Vagina (tissue), 2 donors: ENCODE results near the gene ZDHHC20. TPM values are rescaled to one million over a fixed set of nuclear protein-coding genes. Genes with fewer than 3 reads are reported as not detected.
"Not testable (repeated sequence)": the region's sequence is repeated elsewhere in the genome, so short reads cannot be mapped to it uniquely, and the experiment has no call there.

Experiments used
- DNase-seq, 2 donors: peaks; one replicate each; pipeline ENCODE4 v3.0.0-alpha.2; 2017; ENCODE audit errors: extremely low spot score in 2 of 2
- H3K27ac ChIP-seq: fragments of 200-600 bp; sonication (generic); one replicate; pipeline ENCODE4 v1.5.1; 2019
- H3K27me3 ChIP-seq: fragments of 200-600 bp; sonication (generic); one replicate; pipeline ENCODE4 v1.5.1; 2019
- H3K36me3 ChIP-seq, 2 donors: fragments of 200-600 bp; sonication (generic); one replicate each; pipeline ENCODE4 v1.5.1; 2017 to 2019
- H3K4me1 ChIP-seq: fragments of 200-600 bp; sonication (generic); one replicate; pipeline ENCODE4 v1.5.1; 2019
- H3K4me3 ChIP-seq, 2 donors: fragments of 200-600 bp; sonication (generic); 1 replicate in 1 of 2; 2 replicates in 1 of 2; pipeline ENCODE4 v1.5.1; 2016 to 2019
- H3K9me3 ChIP-seq: fragments of 200-600 bp; sonication (generic); one replicate; pipeline ENCODE4 v1.5.1; 2019
- POLR2A ChIP-seq, 2 donors: fragments of 450-650 bp; IDR thresholded peaks; one replicate each; pipeline ENCODE4 v1.6.1; 2017; ENCODE audit warnings: antibody characterized with exemption in 2 of 2, mild to moderate bottlenecking in 2 of 2, moderate library complexity in 2 of 2
- POLR2AphosphoS5 ChIP-seq, 2 donors: sonication (generic); formaldehyde crosslinking; IDR thresholded peaks; one replicate each; pipeline ENCODE4 v1.9.0; 2017; ENCODE audit warnings: antibody characterized with exemption in 2 of 2, mild to moderate bottlenecking in 2 of 2, low read depth in 1 of 2; ENCODE audit not compliant: insufficient read depth in 1 of 2
- intact Hi-C: fragments of 100-400 bp; cut with DNase I; formaldehyde crosslinking; loops from one replicate; pipeline ENCODE4 v1.15.1; 2023
- total RNA-seq: library from RNA; depleted of rRNA; stranded (reverse); fragments of >200 nt; gene quantifications from one replicate; pipeline ENCODE4 v1.2.3, GENCODE V29; 2016
- TF ChIP-seq, protein P1 (sequence below), 3 experiments: fragments of 450-650 bp in 2 of 3; fragments of 200-600 bp in 1 of 3; sonication (generic) in 1 of 3; IDR thresholded peaks; one replicate each; pipeline ENCODE4 v1.5.1; 2017 to 2019; ENCODE audit warnings: antibody characterized with exemption in 3 of 3, mild to moderate bottlenecking in 2 of 3, moderate library complexity in 2 of 3

ZDHHC20 gene
- total RNA-seq, 1 donor from 2014 or later, result 54.8 TPM

DNA sequence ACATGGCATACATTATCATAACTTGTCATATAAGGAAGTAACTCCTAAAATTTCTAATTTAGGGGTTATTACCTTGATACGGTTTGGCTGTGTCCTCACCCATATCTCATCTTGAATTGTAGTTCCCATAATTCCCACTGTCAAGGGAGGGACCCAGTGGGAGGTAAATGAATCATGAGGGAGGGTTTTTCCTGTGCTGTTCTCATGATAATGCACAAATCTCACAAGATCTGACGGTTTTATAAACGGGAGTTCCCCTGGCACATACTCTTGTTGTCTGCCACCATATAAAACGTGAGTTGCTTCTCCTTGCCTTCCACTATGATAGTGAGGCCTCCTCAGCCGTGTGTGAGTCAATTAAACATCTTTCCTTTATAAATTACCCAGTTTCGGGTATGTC lies 76.0 kb downstream of the ZDHHC20 start:
- intact Hi-C loops, result no loop called here
- no peak overlapping the region for H3K4me3 ChIP-seq
- peaks cover 0 to 55% of the 10 kb centered on the region in 2 donors for H3K36me3 ChIP-seq
- no peaks in the 10 kb centered on the region for H3K27me3 ChIP-seq
- no peak overlapping the region for H3K27ac ChIP-seq
- DNase-seq, result no peak
- H3K9me3 ChIP-seq, result no peaks in the 10 kb centered on the region
- TF ChIP-seq POLR2A (IDR thresholded peaks at IDR 0.05) (no peak), POLR2AphosphoS5 (IDR thresholded peaks at IDR 0.05; ENCODE audit: insufficient read depth in 1 of 2, low read depth in 1 of 2) (no peak)
- no peaks in the 10 kb centered on the region for H3K4me1 ChIP-seq

DNA sequence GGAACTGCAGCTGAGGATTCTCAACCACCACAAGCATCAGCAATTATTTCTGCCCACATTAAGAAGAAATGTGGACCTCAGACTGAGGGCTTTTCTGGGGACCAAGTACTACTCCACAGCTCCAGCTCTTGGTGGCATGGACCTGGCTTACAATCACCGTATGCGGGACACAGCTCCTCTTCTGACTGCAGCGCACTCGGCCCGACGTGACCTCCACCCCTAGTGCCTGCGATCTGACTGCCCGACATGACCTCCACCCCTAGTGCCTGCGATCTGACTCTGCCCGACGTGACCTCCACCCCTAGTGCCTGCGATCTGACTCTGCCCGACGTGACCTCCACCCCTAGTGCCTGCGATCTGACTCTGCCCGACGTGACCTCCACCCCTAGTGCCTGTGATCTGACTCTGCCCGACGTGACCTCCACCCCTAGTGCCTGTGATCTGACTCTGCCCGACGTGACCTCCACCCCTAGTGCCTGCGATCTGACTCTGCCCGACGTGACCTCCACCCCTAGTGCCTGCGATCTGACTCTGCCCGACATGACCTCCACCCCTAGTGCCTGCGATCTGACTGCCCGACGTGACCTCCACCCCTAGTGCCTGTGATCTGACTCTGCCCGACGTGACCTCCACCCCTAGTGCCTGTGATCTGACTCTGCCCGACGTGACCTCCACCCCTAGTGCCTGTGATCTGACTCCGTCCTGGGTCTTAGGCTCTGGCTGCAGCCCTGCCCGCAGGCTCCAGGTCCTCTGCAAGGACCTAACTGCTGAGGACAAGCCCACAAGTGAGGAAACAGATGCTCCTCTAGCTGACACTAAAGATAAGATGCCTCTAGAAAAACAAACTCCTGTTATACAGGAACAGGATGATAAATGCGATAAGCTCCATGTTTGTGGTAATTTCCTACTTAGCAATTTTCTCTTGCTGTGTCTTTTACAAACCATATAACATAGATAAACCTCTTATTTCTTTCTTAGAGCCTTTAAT lies 81.8 kb downstream of the ZDHHC20 start:
- H3K4me1 ChIP-seq, H3K27me3 ChIP-seq, DNase-seq, intact Hi-C loops, H3K9me3 ChIP-seq, H3K4me3 ChIP-seq, H3K27ac ChIP-seq: not testable (repeated sequence)
- H3K36me3 ChIP-seq, result peaks cover 0 to 37% of the 10 kb centered on the region in 2 donors

DNA sequence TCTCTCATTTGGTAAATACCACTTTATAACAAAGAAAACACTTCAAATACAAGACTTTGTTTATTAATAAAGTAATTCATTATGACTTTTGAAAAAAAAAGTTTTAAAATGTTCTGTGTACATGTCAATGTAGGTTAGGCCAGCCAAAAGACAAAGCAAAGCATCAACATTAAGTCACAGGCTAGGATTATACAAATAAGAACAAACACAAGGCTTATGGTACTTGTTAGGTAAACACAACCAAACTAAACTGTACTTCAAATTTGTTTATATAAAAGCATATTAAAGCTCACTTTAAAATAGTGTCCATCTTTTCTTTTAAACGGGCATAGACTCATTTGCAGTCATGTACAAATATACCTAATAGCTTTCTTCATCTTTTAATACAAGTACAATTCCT lies 86.6 kb downstream of the ZDHHC20 start:
- H3K27me3 ChIP-seq, result no peaks in the 10 kb centered on the region
- TF ChIP-seq POLR2A (IDR thresholded peaks at IDR 0.05), result no peak
- TF ChIP-seq, protein P1, sequence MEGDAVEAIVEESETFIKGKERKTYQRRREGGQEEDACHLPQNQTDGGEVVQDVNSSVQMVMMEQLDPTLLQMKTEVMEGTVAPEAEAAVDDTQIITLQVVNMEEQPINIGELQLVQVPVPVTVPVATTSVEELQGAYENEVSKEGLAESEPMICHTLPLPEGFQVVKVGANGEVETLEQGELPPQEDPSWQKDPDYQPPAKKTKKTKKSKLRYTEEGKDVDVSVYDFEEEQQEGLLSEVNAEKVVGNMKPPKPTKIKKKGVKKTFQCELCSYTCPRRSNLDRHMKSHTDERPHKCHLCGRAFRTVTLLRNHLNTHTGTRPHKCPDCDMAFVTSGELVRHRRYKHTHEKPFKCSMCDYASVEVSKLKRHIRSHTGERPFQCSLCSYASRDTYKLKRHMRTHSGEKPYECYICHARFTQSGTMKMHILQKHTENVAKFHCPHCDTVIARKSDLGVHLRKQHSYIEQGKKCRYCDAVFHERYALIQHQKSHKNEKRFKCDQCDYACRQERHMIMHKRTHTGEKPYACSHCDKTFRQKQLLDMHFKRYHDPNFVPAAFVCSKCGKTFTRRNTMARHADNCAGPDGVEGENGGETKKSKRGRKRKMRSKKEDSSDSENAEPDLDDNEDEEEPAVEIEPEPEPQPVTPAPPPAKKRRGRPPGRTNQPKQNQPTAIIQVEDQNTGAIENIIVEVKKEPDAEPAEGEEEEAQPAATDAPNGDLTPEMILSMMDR (IDR thresholded peaks at IDR 0.05), result no peak
- TF ChIP-seq POLR2AphosphoS5 (IDR thresholded peaks at IDR 0.05; ENCODE audit: insufficient read depth in 1 of 2, low read depth in 1 of 2), result no peak
- H3K9me3 ChIP-seq, result no peaks in the 10 kb centered on the region
- intact Hi-C loops, result no loop called here
- no peak overlapping the region for H3K27ac ChIP-seq
- H3K36me3 ChIP-seq, result peaks cover 0 to 10% of the 10 kb centered on the region in 2 donors
- no peaks in the 10 kb centered on the region for H3K4me1 ChIP-seq
- no peak overlapping the region for H3K4me3 ChIP-seq
- DNase-seq, result no peak

DNA sequence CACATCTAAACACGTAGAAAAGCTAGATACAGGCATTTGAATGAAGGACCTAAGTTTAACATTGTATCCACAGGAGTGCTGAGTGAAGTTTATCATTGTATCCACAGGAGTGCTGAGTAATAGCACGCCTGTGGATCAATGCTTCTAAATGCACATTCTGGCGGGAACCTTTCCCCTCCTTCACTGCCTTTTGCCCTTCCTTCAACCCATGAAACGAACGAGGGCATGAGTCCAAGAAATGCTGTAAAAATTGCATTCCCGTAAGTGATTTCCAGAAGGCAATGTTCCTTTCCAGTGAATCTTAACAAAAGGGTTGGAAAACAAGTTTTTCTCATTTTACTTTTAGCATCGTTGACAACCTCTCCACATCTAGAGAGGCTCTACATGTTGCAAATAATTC lies 88.1 kb downstream of the ZDHHC20 start:
- DNase-seq, result no peak
- Histone ChIP-seq H3K27ac (no peak overlapping the region), H3K27me3 (no peaks in the 10 kb centered on the region), H3K4me1 (no peaks in the 10 kb centered on the region), H3K4me3 (no peak overlapping the region), H3K9me3 (no peaks in the 10 kb centered on the region), H3K36me3 (peaks cover 0 to 10% of the 10 kb centered on the region in 2 donors)
- TF ChIP-seq POLR2AphosphoS5 (IDR thresholded peaks at IDR 0.05; ENCODE audit: insufficient read depth in 1 of 2, low read depth in 1 of 2) (no peak), POLR2A (IDR thresholded peaks at IDR 0.05) (no peak)
- TF ChIP-seq, protein P1 (IDR thresholded peaks at IDR 0.05), result no peak
- intact Hi-C loops, result no loop called here

DNA sequence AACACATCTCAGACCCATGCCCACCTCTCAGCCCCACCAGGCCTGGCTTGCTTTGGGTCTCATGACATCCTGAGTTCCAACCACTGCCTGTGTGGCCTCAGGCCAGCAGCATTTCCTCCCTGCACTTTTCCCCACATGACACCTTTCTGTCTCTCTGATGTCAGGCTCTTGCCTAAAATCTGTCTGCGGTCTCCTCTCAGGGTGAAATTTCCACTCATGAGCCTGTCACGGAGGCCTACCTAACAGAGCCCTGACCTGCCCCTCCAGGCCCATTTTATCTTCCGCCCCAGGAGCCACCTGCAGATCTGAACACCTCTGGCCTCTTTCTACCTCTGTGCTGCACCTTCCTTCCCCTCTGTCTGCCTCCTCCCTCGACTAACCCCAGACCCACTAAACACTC lies 93.5 kb downstream of the ZDHHC20 start:
- TF ChIP-seq, protein P1 (IDR thresholded peaks at IDR 0.05), result no peak
- no peak for TF ChIP-seq POLR2A (IDR thresholded peaks at IDR 0.05)
- no peak for TF ChIP-seq POLR2AphosphoS5 (IDR thresholded peaks at IDR 0.05; ENCODE audit: insufficient read depth in 1 of 2, low read depth in 1 of 2)
- H3K4me3 ChIP-seq, result no peak overlapping the region
- H3K4me1 ChIP-seq, result no peaks in the 10 kb centered on the region
- no peaks in the 10 kb centered on the region for H3K9me3 ChIP-seq
- H3K27me3 ChIP-seq, result no peaks in the 10 kb centered on the region
- H3K27ac ChIP-seq, result no peak overlapping the region
- intact Hi-C loops, result no loop called here
- DNase-seq, result no peak
- no peaks in the 10 kb centered on the region for H3K36me3 ChIP-seq

DNA sequence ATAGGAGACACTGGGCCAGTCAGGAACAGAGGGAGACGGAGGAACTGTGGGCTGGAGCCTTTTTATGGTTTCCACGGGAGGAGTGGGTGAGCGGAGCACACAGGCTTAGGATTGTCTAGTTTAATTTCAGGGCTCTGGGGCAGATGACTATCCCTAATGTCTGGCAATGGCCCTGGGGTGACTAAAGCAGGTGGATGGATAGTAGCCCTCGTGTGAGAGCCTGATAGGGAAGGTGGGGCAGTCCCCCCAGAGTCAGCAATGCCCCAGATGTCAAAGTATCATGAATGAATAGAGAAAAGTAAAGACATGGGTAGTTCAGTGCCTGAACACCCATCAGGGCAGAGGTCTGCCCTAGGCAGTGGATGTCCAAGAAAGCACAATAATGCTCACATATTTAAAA lies 94.2 kb downstream of the ZDHHC20 start:
- intact Hi-C loops, result no loop called here
- Histone ChIP-seq H3K27me3 (no peaks in the 10 kb centered on the region), H3K9me3 (no peaks in the 10 kb centered on the region), H3K4me1 (no peaks in the 10 kb centered on the region), H3K36me3 (no peaks in the 10 kb centered on the region), H3K27ac (no peak overlapping the region), H3K4me3 (no peak overlapping the region)
- DNase-seq, result no peak
- TF ChIP-seq POLR2A (IDR thresholded peaks at IDR 0.05) (no peak), POLR2AphosphoS5 (IDR thresholded peaks at IDR 0.05; ENCODE audit: insufficient read depth in 1 of 2, low read depth in 1 of 2) (no peak)
- TF ChIP-seq, protein P1 (IDR thresholded peaks at IDR 0.05), result no peak
